Stimulated activated memory B cell treated with anti-CD40 and anti-IgM and Interleukin-4, amounts not matched to agents 10 μg/mL and 1 μg/mL and 100 μg/mL, for 72 hours (primary cell): ENCODE results near the gene TMEM223.
"Not testable (repeated sequence)": the region's sequence is repeated elsewhere in the genome, so short reads cannot be mapped to it uniquely, and the experiment has no call there.

Source experiments
- ATAC-seq: fragments of 150-1000 bp; cut with Tn5 transposase; 2 replicates; pipeline ENCODE4 v1.10.0; 2021
- H3K27ac Mint-ChIP-seq: one replicate; pipeline ENCODE4 v1.8.0; 2022; ENCODE audit warnings: mild to moderate bottlenecking, mixed read lengths
- H3K27me3 Mint-ChIP-seq: one replicate; pipeline ENCODE4 v1.8.0; 2022; ENCODE audit warnings: mixed read lengths
- H3K36me3 Mint-ChIP-seq: one replicate; pipeline ENCODE4 v1.8.0; 2022; ENCODE audit warnings: mixed read lengths
- H3K4me1 Mint-ChIP-seq: one replicate; pipeline ENCODE4 v1.8.0; 2022; ENCODE audit warnings: mixed read lengths
- H3K4me3 Mint-ChIP-seq: one replicate; pipeline ENCODE4 v1.8.0; 2022; ENCODE audit warnings: mild to moderate bottlenecking, moderate library complexity, mixed read lengths
- H3K9me3 Mint-ChIP-seq: one replicate; pipeline ENCODE4 v1.8.0; 2022; ENCODE audit warnings: mixed read lengths

Gene TMEM223, protein sequence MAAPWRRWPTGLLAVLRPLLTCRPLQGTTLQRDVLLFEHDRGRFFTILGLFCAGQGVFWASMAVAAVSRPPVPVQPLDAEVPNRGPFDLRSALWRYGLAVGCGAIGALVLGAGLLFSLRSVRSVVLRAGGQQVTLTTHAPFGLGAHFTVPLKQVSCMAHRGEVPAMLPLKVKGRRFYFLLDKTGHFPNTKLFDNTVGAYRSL

DNA sequence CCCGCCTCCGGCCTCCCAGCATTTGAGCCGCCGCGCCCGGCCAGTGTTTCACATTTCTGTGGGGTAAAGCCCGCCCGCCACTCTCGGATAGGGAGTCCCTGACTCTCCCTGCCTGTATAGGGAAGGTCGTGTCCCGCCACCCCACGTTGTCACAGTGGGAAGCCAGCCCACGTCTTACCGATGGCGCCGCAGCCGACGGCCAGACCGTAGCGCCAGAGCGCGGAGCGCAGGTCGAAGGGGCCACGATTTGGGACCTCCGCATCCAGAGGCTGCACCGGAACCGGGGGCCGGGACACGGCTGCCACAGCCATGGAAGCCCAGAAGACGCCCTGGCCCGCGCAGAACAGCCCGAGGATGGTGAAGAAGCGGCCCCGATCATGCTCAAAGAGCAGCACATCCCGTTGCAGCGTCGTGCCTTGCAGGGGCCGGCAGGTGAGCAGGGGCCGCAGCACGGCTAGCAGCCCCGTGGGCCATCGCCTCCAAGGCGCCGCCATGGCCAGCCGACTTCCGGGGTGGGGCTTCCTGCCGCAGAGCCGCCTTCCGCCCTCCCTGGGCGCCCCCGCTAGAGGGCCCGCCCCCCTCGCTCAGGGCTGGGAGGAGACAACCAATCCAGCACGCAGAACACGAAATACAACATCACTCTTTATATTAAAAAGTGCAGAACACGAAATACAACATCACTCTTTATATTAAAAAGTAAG is at the start of gene TMEM223:
Gene TMEM223 (minus strand): TSS at position 506 of the 701 bp plus-strand sequence. CDS start 12 bp downstream, at position 494.
- Mint-ChIP-seq H3K36me3 (peaks cover 55% of the 10 kb centered on the region), H3K27ac (peak within 1 kb of the TSS; percentile 96), H3K27me3 (no peaks in the 10 kb centered on the region), H3K4me1 (peaks cover 34% of the 10 kb centered on the region), H3K9me3 (no peaks in the 10 kb centered on the region), H3K4me3 (peak within 1 kb of the TSS; percentile 88)
- peak; percentile 92 for ATAC-seq

DNA sequence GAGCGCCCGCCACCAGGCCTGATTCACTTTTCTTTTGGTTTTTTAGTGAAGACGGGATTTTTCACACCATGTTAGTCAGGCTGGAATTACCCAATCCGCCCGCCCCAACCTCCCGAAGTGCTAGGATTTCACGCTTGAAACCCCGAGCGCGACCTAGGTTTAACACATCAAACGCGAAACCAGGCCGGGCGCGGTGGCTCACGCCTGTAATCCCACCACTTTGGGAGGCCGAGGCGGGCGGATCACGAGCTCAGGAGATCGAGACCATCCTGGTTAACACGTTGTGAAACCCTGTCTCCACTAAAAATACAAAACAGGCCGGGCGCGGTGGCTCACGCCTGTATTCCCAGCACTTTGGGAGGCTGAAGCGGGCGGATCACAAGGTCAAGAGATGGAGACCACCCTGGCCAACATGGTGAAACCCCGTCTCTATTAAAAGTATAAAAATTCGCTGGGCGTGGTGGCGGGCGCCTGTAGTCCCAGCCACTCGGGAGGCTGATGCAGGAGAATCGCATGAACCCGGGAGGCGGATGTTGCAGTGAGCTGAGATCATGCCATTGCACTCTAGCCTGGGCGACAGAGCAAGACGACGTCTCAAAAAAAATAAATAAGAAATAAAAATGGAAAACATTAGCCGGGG is 49.0 kb upstream of the TMEM223 start:
- H3K27ac Mint-ChIP-seq, H3K4me3 Mint-ChIP-seq, H3K9me3 Mint-ChIP-seq, H3K27me3 Mint-ChIP-seq: not testable (repeated sequence)
- peaks cover 16% of the 10 kb centered on the region for H3K36me3 Mint-ChIP-seq
- ATAC-seq, result peak; percentile 9
- peaks cover 15% of the 10 kb centered on the region for H3K4me1 Mint-ChIP-seq

DNA sequence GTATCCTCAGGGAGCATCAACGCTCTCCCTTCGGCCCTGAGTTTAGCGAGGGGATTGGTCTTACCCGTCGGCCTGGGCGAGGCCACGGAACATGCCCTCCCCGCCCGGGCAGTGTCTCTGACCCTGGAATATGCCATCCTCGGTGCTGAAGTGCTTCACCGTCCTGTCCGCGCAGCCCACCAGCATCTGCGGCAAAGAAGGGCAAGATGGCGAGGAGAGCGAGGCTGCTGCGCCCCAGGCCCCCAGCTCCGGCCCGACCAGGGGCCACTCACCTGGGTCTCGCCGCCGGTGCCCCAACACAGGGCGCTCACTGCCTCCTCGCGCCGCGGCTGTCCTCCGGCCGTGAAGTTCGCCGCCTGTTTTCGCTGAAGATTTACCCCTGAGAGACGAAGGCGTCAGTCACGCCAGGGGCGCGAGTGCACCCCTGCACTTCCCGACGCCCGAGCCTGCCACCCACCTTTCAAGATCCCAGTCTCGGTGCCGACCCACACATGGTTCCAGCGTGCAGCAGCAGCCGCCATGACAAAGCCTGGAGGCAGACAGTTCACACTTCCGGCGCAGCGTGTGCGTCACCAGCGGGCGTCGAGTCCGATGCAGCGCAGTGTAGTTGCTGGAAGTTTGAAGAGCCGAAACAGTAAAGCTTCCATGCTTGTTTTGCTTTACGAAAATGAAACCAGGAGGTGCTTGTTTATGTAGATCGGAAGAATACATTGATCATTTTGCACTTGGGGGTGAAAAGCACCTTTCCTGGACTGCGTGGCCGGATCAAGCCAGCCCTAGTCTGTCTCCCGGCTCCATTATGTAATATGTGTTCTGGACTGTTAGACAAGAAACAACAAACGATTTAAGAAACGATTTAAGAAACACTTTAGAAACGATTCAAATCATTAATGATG is 47.5 kb upstream of the TMEM223 start, which contains the start of gene WDR74:
Gene WDR74 (minus strand): TSS at position 541 of the 896 bp plus-strand sequence. CDS start 20 bp downstream, at position 521.
- Mint-ChIP-seq H3K9me3 (no peaks in the 10 kb centered on the region), H3K27me3 (no peaks in the 10 kb centered on the region), H3K36me3 (peaks cover 30% of the 10 kb centered on the region), H3K4me3 (no peak within 1 kb of the TSS), H3K27ac (no peak within 1 kb of the TSS), H3K4me1 (peaks cover 20% of the 10 kb centered on the region)
- peak; percentile 76 for ATAC-seq

DNA sequence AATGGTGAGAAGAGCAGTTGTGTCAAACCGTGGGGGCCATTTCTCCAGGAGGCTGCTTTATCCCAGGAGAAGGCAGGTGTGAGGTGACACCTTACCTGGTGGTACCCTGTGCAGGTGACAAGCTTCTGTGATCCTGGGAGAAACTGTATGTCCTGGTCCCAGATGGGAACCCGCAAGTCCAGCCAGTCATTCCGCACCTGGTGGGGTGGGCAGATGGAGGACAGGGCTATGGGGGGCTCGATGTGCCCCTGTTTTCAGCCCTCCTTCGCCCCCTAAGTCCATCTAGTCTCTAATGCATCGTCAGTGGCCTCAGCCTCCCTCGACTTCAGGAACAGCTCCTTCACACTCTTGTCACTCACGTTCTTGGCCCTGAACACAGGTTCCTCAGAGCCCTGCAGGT is 43.5 kb upstream of the TMEM223 start:
- Mint-ChIP-seq H3K4me1 (peaks cover 48% of the 10 kb centered on the region), H3K27ac (peak overlapping the region; percentile 18), H3K9me3 (no peaks in the 10 kb centered on the region), H3K4me3 (no peak overlapping the region), H3K27me3 (no peaks in the 10 kb centered on the region), H3K36me3 (peaks cover 30% of the 10 kb centered on the region)
- ATAC-seq, result no peak

DNA sequence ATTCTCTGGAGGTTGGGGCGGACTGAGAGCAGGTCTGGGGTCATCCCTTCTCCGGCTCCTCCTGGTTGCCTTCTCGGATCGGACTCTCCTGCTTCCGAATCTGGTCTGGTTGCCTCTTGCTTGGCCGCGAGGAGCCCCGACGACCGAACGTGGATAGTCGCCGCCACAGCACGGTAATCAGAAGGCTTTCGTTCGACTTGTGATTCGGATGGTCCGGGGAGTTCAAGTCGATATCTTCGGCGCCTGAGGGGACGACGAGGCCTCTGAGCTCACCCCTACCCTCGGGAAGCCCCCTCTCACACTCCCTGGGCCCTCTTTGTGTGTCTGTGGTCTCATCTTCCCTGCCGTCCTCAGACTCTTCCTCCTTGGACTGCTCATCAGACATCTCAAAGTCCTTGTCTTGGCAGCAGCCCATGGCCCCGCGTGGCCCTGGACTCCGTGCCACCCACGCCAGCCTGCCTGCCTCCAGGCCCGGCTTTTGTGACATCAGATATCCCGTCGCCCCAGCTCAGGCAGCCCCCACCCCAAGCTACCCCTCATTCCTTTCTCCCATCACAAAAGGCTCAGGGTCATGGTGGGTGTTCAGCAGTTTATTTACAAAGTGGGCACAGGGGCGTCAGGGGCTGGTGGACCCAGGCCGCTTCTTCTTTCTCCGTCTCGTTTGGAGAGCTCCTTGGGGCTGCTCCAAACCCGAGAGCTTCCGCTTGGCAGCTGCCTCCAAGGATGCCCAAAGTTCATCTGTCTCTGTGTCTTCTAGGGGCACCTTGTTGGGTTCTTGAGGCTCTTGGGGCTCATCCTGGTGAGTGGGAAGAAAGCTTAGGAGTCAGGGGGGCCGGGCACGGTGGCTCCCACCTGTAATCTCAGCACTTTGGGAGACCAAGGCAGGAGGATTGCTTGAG is 40.8 kb upstream of the TMEM223 start, which contains the start of gene TEX54:
Gene TEX54 (minus strand): TSS at position 506 of the 899 bp plus-strand sequence.
- peaks cover 28% of the 10 kb centered on the region for H3K36me3 Mint-ChIP-seq

DNA sequence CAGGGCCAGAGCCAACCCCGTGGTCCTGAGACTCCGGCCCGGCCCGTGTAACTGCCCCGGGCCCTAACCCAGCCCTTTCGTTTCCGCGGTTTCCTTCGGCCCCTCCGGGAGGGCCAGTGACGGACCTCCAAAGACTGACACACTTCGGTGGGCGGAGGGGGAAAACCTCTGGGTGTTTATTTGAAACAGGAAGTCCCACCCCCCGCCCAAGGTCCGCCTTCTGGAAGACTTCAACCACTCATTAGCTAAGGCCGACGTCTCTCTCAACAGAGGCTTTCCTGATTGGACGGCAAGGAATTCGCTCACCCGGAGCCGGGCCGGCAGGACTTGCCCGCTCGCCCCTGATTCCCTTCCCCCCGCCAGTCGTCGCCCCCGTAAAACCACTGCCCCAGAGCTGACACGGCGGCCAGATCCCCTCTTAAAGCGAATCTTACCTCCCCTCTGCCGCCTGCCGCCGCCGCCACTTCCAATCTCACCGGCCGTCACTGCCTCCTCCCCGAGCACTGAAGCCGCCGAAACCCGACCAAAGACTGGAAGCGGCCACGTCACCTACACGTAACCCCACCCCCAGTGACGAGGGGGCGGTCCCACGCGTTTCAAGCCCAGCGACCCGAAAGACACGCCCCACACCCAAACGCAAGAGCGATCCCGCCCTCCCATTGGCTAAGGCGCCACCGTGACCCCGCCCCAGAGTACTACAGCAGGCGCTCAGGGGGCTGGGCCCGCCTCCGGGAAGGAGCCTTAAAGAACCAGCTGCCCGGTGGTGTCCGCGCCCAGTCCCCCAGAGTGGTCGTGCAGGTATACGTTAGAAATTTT is 39.9 kb upstream of the TMEM223 start, which contains the start of gene STX5:
Gene STX5 (minus strand): TSS at position 532 of the 816 bp plus-strand sequence. CDS start 808 bp downstream, outside the sequence.
- peak within 1 kb of the TSS; percentile 95 for H3K27ac Mint-ChIP-seq
- H3K4me1 Mint-ChIP-seq, result peaks cover 46% of the 10 kb centered on the region
- peak within 1 kb of the TSS; percentile 87 for H3K4me3 Mint-ChIP-seq
- ATAC-seq, result peak; percentile 96
- no peaks in the 10 kb centered on the region for H3K27me3 Mint-ChIP-seq
- no peaks in the 10 kb centered on the region for H3K9me3 Mint-ChIP-seq
- peaks cover 29% of the 10 kb centered on the region for H3K36me3 Mint-ChIP-seq

More for the DNA sequence above, 40.8 kb upstream of the TMEM223 start, which contains the start of gene TEX54:
- H3K4me3 Mint-ChIP-seq, result peak within 1 kb of the TSS; percentile 87
- H3K9me3 Mint-ChIP-seq, result no peaks in the 10 kb centered on the region
- H3K27me3 Mint-ChIP-seq, result no peaks in the 10 kb centered on the region
- peak within 1 kb of the TSS; percentile 95 for H3K27ac Mint-ChIP-seq
- H3K4me1 Mint-ChIP-seq, result peaks cover 50% of the 10 kb centered on the region
- ATAC-seq, result peak; percentile 6

DNA sequence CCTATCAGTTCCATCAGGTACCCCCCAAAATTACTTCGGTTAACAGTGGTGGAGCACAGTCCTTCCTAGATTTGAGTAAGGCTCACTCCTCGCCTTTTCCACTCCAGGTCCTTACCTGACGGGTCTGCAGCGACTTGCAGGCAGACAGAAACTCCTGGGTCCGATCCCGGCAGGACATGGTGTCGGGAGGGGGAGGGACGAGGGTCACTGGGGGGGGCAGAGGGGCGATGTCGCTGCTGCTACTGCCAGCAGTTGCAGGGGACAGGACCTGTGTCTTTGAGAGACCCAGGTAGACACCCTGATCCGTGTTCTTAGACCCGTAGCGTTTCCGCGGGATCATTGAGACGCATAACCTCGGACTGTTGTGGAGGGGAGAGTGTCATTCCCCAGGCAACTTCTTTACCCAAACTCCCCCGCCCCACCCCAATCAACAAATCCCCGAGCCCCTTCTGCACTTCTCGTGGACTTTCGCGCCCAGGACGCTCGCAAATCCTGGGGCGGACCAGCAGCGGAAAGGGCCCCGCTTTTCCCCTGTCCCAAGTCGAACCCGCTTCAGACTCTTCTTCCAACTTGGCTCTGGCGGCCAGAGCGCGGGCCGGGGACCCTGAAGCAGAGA is 39.2 kb upstream of the TMEM223 start:
- Mint-ChIP-seq H3K36me3 (peaks cover 26% of the 10 kb centered on the region), H3K27ac (peak overlapping the region; percentile 95), H3K9me3 (no peaks in the 10 kb centered on the region), H3K4me1 (peaks cover 46% of the 10 kb centered on the region), H3K4me3 (peak overlapping the region; percentile 87), H3K27me3 (no peaks in the 10 kb centered on the region)
- no peak for ATAC-seq

DNA sequence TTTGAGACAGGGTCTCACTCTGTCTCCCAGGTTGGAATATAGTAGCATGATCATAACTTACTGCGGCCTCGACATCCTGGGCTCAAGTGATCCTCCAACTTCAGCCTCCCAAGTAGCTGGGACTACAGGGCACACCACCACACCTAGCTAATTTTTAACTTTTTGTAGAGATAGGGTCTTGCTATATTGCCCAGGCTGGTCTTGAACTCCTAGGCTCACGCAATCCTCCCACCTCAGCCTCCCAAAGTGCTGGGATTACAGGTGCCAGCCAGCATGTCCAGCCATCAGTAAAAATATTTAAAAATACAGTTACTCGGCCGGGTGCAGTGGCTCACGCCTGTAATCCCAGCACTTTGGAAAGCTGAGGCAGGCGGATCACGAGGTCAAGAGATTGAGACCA is 36.3 kb upstream of the TMEM223 start:
- H3K9me3 Mint-ChIP-seq, H3K27me3 Mint-ChIP-seq, H3K27ac Mint-ChIP-seq, ATAC-seq, H3K4me3 Mint-ChIP-seq: not testable (repeated sequence)
- H3K4me1 Mint-ChIP-seq, result peaks cover 33% of the 10 kb centered on the region
- peaks cover 30% of the 10 kb centered on the region for H3K36me3 Mint-ChIP-seq

DNA sequence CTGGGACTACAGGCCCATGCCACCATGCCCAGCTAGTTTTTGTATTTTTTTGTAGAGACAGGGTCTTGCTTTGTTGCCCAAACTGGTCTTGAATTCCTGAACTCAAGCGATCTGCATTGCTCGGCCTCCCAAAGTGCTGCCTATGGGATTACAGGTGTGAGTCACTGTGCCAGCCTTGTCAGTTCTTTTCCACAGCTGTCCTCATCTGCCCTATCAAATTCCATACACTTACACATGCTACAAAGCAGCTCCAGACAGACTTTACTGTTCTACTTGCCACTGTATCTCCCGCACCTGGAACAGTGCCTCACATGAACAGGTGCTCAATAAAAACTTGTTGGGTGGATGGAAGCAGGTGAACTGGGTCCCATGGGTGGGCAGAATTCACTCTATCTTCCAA is 31.9 kb upstream of the TMEM223 start:
- no peaks in the 10 kb centered on the region for H3K27me3 Mint-ChIP-seq
- peaks cover 43% of the 10 kb centered on the region for H3K36me3 Mint-ChIP-seq
- no peak for ATAC-seq
- H3K4me1 Mint-ChIP-seq, result no peaks in the 10 kb centered on the region
- H3K9me3 Mint-ChIP-seq, result no peaks in the 10 kb centered on the region
- no peak overlapping the region for H3K27ac Mint-ChIP-seq
- no peak overlapping the region for H3K4me3 Mint-ChIP-seq

DNA sequence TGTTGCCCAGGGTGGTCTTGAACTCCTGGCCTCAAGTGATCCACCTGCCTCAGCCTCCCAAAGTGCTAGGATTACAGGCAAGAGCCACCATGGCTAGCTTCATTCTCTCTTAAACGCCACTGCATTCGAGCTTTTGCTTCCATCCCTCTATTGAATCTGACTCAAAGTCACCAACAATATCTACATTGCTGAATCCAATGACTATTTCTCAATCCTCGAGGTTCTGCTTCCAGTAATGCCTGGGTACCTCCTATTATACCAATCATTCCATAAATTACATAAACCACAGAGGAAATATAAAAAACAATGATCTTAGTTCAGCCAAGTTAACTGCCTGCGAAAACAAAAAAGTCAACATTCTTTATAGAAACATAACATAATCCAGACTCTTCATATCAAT is 25.3 kb upstream of the TMEM223 start:
- H3K4me1 Mint-ChIP-seq, result no peaks in the 10 kb centered on the region
- ATAC-seq, result no peak
- H3K4me3 Mint-ChIP-seq, result no peak overlapping the region
- no peak overlapping the region for H3K27ac Mint-ChIP-seq
- H3K36me3 Mint-ChIP-seq, result peaks cover 16% of the 10 kb centered on the region
- no peaks in the 10 kb centered on the region for H3K27me3 Mint-ChIP-seq
- no peaks in the 10 kb centered on the region for H3K9me3 Mint-ChIP-seq

DNA sequence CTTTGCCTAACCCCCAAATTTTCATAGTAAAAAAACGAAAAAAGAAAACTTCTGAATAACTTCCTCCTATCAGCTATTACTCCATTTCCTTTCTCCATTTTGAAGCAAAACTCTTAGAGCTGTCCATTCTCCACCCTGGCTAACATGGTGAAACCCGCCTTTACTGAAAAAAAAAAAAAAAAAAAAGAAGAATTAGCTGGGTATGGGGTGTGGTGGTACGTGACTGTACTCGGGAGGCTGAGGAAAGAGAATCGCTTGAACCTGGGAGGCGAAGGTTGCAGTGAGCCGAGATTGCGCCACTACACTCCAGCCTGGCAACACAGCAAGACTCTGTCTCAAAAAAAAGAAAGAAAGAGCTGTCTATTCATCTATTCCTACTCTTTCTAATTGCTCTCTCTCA is 24.8 kb upstream of the TMEM223 start:
- H3K36me3 Mint-ChIP-seq, result peaks cover 15% of the 10 kb centered on the region
- H3K4me1 Mint-ChIP-seq, result no peaks in the 10 kb centered on the region
- H3K27me3 Mint-ChIP-seq, result no peaks in the 10 kb centered on the region
- no peaks in the 10 kb centered on the region for H3K9me3 Mint-ChIP-seq
- no peak for ATAC-seq
- H3K27ac Mint-ChIP-seq, result no peak overlapping the region
- no peak overlapping the region for H3K4me3 Mint-ChIP-seq

DNA sequence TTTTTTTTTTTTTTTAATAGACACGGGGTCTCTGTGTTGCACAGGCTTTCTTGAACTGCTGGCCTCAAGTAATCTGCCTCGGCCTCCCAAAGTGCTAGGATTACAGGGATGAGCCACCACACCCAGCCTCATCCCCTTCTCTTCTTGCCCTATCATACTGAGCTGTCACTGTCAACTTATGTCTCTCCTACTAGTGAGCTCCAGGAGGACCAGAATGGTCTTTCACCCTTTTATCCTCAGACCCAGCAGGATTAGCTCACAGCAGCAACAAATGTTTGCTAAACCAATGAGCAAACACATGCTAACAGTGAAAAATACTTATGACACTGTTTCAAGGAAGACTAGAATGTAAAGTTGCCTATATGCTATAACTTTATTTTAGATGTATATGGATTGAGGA is 19.9 kb upstream of the TMEM223 start:
- Mint-ChIP-seq H3K27ac (peak overlapping the region; percentile 0), H3K9me3 (no peaks in the 10 kb centered on the region), H3K27me3 (no peaks in the 10 kb centered on the region), H3K4me1 (peaks cover 8% of the 10 kb centered on the region), H3K36me3 (no peaks in the 10 kb centered on the region), H3K4me3 (no peak overlapping the region)
- ATAC-seq, result no peak

DNA sequence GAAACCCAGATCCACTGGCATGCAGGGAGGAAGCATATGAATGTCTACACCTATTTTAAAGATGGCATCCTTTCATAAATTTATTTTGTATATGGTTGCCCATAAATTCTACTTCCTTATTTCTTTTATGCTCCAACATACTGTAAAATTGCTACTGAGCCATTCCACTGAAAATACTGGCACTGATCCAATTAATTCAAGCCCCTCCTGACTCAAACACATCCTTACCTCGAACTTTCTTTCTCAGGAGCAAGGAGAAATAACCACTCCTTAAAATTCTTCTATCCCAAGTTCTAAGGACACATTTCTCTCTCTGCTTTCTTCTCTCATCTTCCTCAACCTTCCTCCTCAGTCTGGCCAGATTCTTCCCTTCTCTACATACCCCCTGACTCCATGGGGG is 18.9 kb upstream of the TMEM223 start:
- Mint-ChIP-seq H3K4me1 (peaks cover 16% of the 10 kb centered on the region), H3K27ac (no peak overlapping the region), H3K9me3 (no peaks in the 10 kb centered on the region), H3K4me3 (no peak overlapping the region), H3K27me3 (no peaks in the 10 kb centered on the region), H3K36me3 (no peaks in the 10 kb centered on the region)
- ATAC-seq, result no peak
